Astrocyte (in vitro differentiated cells and primary cell): ENCODE results near the gene KLHL42.

Experiments
- EZH2 ChIP-seq: IDR thresholded peaks from 2 replicates; pipeline ENCODE4 v1.6.1; 2012; ENCODE audit warnings: mild to moderate bottlenecking, low read length, inconsistent platforms; ENCODE audit not compliant: insufficient read depth
- TF ChIP-seq, protein P1 (sequence below): IDR thresholded peaks from 2 replicates; pipeline ENCODE4 v1.5.1; 2011; ENCODE audit warnings: low read depth, mild to moderate bottlenecking, inconsistent platforms, low read length, moderate library complexity; ENCODE audit not compliant: insufficient read depth

GRCh38 chr12:27747111-27747820 is 32.8 kb upstream of the KLHL42 start:
- TF ChIP-seq, protein P1, sequence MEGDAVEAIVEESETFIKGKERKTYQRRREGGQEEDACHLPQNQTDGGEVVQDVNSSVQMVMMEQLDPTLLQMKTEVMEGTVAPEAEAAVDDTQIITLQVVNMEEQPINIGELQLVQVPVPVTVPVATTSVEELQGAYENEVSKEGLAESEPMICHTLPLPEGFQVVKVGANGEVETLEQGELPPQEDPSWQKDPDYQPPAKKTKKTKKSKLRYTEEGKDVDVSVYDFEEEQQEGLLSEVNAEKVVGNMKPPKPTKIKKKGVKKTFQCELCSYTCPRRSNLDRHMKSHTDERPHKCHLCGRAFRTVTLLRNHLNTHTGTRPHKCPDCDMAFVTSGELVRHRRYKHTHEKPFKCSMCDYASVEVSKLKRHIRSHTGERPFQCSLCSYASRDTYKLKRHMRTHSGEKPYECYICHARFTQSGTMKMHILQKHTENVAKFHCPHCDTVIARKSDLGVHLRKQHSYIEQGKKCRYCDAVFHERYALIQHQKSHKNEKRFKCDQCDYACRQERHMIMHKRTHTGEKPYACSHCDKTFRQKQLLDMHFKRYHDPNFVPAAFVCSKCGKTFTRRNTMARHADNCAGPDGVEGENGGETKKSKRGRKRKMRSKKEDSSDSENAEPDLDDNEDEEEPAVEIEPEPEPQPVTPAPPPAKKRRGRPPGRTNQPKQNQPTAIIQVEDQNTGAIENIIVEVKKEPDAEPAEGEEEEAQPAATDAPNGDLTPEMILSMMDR: no peak
- TF ChIP-seq EZH2: no peak
